NOMO-1 (cell line): Measurements from ENCODE around the gene RAG2.

Experiments used
- DNase-seq, 2 experiments: peaks; one replicate each; lab custom pipeline; 2025; ENCODE audit not compliant: unreplicated experiment in 2 of 2; lab: John Stamatoyannopoulos, UW

Gene RAG2

DNA sequence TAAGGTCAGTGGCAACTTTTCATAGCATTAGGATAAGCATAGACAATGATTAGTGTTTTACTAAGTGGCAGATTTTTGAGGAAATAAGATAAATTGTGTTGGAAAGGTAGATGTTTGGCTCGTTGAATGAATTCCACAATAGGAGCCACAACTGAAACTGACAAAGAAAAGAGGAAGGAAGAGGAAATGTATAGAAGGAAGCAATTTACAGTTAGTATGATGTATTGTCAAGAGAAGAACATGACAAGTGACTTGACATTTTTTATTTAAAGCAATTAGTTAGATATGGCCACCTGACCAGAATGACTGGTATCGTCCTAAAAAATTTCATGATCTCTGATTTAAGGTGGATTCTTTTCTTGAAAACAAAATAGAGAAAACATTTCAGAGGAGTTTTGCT, 3.1 kb upstream of the RAG2 start:
- peak; percentile 36 to 96 for DNase-seq

DNA sequence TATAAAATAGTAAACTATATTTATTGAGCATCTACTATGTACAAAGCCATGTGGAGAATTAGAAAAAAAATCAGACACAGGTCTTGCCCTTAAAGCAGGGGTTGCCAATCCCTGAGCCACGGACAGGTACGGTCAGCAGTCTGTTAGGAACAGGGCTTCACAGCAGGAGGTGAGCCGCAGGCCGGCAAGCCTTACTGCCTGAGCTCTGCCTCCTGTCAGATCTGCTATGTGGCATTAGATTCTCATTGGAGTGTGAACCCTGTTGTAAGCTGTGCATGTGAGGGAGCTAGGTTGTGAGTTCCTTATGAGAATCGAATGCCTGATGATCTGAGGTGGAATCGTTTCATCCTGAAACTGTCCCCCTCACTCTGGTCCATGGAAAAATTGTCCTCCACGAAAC, 2.1 kb upstream of the RAG2 start:
- no peak for DNase-seq

DNA sequence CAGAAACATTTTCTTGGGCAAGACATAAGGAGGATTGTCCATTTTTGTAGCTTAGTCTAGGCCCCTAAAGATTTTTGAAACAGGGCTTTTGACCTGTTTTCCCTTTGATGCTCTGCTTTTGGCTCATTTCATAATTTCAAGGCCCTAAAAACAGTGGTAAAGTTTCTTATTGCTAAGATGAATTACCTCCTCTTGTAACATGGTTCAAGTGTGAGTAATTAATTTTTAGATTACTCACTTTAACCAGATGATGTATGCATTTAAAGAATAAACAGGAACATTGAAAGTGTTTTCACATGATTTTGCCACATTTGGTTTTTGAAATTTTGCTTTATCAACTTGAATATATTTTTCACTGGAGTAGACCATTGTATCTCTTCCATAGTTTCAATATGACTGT, 1.2 kb downstream of the RAG2 start:
- no peak for DNase-seq

DNA sequence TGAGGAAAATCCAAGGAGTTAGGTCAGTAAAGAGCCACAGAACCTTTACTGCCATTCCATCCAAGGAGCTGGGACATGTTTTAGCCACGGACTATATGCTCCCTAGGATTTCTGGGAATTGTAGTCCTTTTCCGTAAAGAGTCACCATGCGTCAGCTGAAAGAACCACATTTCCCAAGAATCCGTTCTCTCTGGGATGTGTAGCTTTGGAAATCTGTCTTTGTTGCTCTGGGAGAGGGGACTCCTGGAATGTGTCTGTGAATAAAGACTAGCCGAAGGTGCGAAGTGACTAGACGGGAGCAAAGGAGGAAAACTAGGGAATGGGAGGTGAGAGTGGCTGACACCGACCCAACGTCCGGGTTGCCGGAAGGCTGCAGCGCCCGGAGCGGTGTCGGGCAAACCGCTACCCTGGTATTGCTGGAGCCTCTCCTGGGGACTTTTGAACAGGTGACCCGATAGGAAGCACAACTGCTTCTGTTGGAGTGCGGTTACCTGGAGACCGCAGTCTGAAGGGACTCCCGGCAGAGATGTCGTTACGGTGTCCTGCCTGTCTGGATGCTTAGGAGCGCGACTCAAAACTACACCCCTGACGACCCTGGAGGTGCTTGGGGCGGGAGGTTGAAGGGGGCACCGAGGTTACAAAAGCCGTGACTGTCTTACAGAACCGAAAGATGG, 3.6 kb downstream of the RAG2 start, which contains the start of gene IFTAP:
Gene IFTAP (plus strand): TSS at position 187 of the 674 bp plus-strand sequence. CDS start 15,602 bp downstream, outside the sequence.
- peak; percentile 38 to 77 for DNase-seq

DNA sequence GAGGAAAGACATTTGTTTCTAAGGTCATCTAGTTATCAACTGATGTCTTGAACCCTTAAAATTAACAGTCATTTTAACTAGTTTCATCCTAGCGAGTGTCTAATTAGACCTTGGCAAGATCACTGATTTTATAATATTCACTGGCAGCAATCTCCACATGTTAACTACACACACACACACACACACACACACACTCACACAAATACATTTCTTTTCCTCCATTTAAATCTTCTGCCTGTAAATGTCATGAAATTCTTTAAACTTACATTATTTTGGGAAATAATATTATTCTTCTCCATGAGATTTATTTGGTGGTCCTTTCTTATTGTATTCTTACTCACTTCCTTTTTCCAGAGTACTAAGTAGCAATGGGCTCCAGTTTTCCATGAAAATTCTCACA, 6.6 kb downstream of the RAG2 start:
- no peak for DNase-seq

DNA sequence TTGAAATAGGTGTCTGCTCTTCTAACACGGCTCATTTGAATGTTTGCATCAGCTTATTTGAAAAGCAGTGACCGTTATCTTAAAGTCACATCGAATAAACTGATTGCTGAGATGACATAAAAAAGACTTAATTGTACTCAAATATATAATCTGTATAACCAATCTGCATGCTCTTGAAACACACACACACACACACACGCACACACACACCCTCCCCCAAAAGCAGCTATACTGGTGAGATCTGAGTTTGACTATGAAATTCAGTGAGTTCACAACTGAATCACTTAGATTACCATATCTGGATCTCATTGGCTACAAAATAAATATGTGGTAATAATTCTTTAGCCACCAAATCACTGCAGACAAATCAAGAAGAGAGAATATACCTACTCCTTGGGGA, 7.5 kb downstream of the RAG2 start:
- no peak for DNase-seq

DNA sequence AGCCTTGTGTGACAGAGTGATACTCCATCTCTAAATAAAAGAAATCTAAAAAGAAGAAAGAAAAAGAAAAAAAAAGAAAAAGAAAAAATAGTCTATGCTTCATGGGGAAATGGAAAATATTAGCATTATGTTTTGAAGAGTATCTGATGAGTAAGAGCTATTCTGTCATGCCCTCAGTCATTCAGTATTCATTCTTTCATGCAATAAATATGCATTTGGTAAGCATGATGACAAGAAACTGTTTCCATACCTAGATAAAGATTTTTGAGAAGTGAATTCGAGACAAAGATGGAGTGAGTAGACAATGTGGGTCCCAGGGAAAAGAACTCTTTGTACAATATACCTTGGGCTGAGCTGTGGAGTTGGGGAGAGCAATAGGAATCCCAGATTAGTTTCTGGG, 9.9 kb downstream of the RAG2 start:
- DNase-seq = no peak

DNA sequence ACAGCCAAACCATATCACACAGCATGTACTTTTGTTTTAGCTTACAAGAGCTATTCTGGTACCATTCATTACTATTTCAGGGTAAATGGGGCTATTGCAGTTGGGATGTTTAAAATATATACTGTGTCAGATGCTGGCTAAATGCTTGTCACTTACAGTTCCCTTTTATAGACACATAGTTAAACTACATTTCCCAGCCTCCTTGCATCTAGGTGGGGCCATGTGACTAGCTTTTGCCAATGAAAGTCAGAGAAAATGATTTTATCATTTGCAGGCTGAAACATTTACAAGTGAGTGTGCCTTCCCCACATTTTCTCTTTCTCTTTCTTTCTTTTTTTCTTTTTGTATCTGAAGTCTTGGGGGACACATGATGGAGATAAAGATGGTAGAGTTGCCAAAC, 11.5 kb downstream of the RAG2 start:
- peak; percentile 9 to 38 for DNase-seq

DNA sequence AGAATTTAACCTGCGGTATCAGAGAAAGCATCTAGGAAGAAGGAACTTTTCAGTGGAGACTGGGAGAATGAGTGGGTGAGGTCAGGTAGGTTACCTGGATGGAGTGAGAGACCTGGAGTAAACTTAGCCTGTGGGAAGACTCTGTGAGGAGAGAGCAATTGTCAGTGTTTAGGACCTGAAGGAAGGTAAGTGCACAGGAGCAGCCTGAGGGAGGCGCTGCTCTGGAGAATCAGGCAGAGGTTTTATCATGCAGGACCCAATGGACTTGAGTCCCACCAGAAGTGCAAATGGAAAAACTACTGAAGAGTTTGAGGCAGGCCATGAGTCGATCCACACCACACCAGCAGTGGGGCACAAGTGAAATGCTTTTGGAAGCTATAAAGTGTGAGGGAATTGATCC, 14.4 kb downstream of the RAG2 start:
- no peak for DNase-seq

DNA sequence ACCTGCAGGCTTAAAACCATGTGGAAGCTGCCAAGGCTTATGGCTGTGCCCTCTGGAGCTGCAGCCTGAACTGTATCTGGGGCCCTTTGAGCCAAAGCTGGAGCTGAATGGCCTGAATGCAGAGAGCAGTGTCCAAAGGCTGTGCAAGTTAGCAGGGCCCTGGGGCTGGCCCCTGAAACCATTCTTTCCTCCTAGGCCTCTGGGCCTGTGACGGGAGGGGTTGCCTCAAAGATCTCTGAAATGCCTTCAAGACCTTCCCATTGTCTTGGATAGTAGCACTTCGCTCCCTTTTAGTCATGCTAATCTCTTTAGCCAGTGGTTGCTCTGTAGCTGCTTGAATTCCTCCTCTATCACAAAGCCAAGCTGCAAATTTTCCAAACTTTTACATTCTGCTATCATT, 16.5 kb downstream of the RAG2 start:
- no peak for DNase-seq

DNA sequence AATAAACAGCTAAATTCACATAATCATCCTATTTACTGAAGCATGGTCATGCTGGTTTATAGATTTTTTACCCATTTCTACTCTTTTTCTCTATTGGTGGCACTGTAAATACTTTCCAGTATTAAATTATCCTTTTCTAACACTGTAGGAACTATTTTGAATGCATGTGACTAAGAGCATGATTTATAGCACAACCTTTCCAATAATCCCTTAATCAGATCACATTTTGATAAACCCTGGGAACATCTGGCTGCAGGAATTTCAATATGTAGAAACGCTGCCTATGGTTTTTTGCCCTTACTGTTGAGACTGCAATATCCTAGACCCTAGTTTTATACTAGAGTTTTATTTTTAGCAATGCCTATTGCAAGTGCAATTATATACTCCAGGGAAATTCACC, 19.6 kb downstream of the RAG2 start:
- no peak for DNase-seq

DNA sequence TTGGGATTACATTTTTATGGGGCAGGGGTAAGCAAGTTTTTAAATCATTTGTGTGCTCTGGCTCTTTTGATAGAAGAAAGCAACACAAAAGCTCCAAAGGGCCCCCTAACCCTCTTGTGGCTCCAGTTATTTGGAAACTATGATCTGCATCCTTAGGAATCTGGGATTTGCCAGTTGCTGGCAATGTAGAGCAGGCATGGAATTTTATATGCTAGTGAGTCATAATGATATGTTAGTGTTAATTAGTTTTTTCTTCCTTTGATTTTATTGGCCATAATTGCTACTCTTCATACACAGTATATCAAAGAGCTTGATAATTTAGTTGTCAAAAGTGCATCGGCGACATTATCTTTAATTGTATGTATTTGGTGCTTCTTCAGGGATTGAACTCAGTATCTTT, 20.2 kb downstream of the RAG2 start:
- no peak for DNase-seq

DNA sequence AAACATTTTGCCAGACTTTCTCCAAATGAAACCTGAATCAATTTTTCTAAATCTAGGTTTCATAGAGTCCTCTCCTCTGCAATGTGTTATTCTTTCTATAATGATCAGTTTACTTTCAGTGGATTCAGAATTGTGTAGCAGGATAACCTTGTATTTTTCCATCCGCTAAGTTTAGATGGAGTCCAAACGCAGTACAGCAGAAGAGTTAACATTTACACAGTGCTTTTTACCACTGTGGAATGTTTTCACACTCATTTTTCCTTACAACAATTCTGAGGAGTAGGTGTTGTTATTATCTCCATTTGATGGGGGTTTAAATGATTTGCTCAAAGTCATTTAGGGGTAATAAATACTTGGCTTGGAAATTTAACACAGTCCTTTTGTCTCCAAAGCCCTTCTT, 20.7 kb downstream of the RAG2 start:
- no peak for DNase-seq

DNA sequence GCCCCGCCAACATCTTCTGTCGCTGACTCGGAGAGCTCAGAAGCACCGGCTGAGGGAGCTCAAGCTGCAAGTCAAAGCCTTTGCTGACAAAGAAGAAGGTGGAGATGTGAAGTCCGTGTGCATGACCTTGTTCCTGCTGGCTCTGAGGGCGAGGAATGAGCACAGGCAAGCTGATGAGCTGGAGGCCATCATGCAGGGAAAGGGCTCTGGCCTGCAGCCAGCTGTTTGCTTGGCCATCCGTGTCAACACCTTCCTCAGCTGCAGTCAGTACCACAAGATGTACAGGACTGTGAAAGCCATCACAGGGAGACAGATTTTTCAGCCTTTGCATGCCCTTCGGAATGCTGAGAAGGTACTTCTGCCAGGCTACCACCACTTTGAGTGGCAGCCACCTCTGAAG, 23.6 kb downstream of the RAG2 start:
- DNase-seq = no peak

DNA sequence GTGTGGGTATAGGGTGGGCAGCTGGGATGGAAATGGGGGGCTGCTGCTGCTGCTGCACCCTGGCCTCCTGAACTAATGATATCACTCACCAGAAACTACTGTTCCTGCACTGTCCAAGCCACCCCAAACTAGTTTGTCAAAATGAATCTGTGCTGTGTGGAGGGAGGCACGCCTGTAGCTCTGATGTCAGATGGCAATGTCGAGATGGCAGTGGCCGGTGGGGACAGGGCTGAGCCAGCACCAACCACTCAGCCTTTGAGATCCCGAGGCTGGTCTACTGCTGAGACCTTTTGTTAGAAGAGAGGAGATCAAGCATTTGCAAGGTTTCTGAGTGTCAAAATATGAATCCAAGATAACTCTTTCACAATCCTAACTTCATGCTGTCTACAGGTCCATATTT, 28.9 kb downstream of the RAG2 start:
- DNase-seq = no peak

DNA sequence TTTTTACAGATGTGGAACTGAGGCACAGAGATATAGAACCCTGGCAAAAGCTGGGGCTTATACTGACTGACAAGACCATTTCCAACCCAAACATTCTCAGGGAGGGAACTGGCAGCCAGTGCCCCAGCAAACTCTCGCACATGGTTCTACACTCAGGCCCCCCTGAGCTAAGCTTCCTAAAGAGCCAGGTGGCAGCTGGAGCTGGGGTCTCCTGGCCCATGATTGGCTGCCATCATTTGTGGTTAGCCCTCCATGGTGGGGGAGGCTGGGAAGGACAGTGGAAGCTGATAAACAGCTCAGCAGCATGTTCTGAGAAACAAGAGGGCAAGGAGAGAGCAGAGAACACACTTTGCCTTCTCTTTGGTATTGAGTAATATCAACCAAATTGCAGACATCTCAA, 30.3 kb downstream of the RAG2 start, which contains the start of gene RAG1:
Gene RAG1 (plus strand): TSS at position 314 of the 400 bp plus-strand sequence. CDS start 5,298 bp downstream, outside the sequence.
- no peak for DNase-seq

DNA sequence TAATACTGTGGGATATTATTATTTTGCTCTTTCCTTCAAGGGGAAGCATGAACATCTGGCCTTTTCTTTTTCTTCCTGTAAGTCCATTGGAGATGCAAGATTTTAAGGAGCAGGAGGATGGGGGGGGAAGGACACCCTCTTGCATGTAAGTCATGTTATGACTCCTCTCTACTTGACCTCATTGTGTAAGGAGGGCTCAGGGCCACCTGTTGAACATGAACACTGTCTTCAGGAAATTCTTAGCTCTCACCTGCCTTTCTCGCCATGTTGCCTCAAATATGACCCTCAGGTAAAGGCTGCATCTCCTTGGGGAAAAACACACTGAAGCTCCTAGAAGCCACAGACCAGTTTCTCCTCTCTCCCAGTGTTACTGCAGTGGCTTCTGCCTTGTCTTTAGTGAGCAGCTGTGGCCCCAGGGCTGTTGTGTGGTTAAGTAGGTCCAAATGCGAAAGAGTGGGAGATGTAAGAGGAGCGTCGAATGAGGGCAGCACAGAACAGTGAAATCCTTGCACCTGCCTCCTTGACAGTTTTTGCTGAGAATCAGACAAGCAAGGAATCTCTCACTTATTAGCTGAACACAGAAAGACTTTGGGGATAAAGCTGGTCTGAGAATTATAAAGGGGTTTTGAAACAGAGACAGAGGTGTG, 31.5 kb downstream of the RAG2 start:
- DNase-seq = no peak

DNA sequence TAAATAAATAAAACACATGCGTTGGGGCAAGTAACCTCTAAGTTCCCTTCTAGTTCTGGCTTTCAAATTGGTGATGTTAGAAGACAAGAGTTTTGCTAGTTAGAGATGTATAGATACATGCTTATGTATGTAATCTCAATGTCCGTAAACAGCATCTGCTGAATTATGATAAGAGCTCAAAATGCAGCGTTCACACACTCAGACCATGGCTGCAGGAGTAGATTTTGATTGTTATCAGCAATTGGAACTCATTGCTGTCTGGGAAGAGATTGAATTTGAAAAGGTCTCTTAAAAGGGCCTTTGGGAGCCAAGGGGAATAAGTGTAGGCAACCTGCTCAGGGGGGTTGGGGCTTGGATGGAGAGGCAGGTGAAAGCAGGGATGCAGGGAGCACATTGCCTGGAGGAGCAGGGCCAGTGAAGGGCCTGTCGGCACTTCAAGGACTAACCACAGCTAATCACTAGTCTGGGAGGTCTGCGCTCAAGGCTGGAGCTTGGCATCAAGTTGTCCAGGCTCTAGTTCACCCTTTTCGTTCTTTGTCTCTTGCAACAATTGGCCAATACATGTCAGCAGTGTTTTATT, 32.9 kb downstream of the RAG2 start:
- no peak for DNase-seq

DNA sequence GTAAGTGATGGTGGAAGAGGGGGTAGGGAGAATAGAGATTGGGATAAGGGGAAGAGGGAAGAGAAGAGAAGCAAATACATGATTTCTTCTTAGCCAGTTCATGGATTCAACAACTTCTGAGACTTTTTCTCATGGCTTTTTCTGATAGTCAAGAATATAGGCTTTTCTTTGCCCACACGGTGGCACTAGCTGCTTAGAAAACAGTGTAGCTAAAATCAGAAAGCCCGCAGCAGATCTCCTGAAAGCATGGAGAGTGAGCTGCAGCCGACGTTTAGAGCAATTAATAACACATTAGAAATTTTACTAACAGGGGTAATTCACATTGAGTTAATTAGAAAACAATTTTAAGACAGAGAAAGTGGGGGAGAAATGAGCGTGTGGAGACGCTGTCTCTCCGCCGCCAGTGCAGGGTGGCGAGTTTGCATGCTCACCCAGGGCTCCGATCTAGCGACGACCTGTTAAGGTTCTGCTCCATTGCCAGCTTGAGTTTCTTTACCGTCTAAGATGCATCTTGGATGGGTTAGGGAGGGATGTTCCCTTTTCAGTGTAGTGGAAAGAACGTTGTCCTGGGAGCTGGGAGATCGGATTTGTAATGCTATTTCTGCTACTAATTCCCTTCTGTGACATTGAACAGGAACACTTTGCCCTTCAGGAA, 33.5 kb downstream of the RAG2 start:
- DNase-seq = peak; percentile 28 to 78

DNA sequence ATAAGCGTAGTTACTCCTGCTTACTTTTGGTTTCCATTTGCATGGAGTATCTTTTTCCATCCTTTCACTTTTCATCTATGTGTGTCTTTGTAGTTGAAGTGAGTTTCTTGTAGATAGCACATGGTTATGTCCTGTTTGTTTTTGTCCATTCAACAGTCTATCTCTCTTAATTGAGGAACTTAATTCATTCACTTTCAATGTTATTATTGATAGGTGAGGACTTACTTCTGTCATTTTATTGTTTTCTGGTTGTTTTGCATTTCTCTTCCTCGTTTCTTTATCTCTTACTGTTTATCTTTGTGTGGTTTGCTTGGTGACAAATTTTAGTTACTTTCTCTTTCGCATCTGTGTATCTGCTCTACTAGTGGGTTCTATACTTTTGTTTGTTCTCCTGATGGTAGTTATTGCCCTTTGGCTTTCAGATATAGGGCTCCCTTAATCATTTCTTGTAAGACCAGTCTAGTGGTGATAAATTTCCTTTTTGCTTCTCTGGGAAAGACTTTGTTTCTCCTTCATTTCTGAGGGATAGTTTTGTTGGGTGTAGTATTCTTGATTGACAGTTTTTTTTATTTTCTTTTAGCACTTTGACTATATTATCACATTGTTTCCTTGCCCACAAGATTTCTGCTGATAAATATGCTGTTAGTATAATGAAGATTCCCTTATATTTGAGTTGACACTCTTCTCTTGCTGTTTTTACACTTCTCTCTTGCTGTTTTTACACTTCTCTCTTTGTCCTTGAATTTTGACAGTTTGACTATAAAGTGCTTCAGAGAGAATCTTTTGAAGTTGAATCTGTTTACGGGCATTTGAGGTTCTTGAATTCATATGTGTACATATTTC, 39.2 kb downstream of the RAG2 start:
- no peak for DNase-seq

DNA sequence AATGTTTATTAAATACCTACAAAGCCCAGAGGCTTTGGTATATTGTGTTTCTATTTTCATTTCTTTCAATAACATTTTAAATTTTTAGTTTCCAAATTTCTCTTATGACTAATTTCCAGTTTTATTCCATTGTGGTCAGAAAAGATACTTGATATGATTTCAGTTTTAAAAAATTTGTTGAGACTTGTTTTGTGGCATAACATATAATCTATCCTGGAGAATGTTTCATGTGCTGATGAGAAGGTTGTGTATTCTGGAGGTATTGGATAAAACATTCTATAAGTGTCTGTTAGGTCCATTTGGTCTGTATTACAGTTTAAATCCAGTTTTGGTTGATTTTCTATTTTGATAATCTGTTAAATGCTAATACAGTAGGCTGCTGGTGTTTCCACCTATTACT, 40.0 kb downstream of the RAG2 start:
- DNase-seq = no peak
